ENCODE results near the gene UCP3.

UCP3 gene

DNA sequence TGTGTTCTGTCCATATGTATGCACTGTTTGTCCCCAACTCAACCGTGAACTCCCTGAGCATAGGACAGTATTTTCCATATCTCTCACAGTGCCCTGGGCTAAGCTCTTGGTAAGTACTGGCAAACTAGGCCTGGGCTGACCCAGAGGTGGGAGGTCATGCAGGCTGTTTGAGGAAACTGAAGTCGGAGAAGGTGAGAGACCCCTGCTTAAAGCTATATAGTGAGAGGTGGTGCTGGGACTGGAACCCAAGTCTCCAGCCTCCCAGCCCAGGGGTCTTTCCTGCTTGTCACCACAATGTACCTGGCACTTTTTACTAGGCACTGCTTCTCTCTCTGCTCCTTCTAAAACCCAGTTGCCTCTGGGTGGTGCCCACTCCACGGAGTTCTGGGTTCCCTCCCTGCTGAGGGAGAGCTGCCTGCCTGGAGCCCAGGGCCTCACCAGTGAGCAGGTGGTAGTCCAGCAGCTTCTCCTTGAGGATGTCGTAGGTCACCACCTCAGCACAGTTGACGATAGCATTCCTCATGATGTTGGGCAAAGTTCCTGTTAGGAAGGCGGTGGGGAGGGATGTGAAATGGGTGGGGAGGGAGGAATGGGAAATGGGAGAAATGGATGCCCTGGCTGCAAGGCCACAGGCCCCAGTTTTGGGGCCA, 4.7 kb downstream of the UCP3 start:
- TF ChIP-seq, protein P1, sequence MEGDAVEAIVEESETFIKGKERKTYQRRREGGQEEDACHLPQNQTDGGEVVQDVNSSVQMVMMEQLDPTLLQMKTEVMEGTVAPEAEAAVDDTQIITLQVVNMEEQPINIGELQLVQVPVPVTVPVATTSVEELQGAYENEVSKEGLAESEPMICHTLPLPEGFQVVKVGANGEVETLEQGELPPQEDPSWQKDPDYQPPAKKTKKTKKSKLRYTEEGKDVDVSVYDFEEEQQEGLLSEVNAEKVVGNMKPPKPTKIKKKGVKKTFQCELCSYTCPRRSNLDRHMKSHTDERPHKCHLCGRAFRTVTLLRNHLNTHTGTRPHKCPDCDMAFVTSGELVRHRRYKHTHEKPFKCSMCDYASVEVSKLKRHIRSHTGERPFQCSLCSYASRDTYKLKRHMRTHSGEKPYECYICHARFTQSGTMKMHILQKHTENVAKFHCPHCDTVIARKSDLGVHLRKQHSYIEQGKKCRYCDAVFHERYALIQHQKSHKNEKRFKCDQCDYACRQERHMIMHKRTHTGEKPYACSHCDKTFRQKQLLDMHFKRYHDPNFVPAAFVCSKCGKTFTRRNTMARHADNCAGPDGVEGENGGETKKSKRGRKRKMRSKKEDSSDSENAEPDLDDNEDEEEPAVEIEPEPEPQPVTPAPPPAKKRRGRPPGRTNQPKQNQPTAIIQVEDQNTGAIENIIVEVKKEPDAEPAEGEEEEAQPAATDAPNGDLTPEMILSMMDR (IDR thresholded peaks at IDR 0.05; ENCODE audit: control extremely low read depth, extremely low read depth, low read depth, missing control alignments): no peak
- DNase-seq (ENCODE audit: extremely low spot score): no peak
- POLR2A ChIA-PET: interaction anchor here (1.2 kb wide), 1 partner anchor 24 kb away, joined by 3 read pairs; no protein-coding TSS in a partner anchor
- CTCF ChIA-PET: interaction anchor here (0.9 to 3.1 kb wide), 3 partner anchors 9 to 24 kb away, joined by 3 to 8 read pairs (median 4); no protein-coding TSS in a partner anchor

DNA sequence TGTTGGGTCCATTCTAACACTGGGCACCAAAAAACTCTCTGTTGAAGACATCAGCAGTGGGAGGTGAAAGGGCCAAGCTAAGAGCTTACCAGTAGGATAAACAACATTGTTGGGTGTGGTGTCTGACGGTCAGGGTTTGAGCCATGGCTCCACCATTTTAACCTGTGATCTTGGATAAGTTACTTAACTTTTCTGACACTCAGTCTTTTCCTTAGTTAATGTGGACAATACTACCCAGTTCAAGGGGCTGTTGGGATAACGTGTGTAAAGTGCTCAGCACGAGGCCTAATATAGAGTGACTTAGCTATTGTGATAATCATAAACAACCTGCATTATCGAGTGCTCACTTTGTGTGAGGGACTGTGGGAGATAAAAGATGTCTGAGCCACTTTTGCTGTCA, 6.1 kb downstream of the UCP3 start:
- ChIA-PET POLR2A (no interaction called here), CTCF (interaction anchor here (1.3 to 3.1 kb wide), 2 partner anchors 13 to 22 kb away, joined by 4 to 8 read pairs; no protein-coding TSS in a partner anchor)

DNA sequence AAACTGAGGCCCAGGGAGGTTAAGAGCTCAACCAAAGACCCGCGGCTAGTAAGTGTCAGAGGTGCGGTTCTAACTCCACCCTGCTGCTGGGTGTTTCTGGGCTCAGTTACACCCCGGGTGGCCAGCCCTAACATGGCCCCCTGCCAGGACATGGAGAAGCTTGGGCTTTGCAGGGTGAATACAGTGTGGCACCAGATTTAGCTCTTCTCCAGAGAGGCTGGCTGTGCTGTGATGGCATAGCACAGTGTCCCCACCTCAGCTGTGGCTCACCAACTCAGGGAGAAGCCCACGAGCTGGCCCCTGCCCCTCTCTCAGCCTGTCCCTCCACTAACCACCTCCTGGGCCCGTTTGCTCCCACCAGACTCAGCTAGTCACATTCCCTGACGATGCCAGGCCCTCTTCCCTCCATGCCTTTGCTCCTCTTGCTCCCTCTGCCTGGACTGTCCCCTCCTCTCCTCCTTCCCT, 7.0 kb downstream of the UCP3 start:
- TF ChIP-seq, protein P1 (IDR thresholded peaks at IDR 0.05; ENCODE audit: control extremely low read depth, extremely low read depth, low read depth, missing control alignments): no peak
- CTCF ChIA-PET: interaction anchor here (0.6 to 1.3 kb wide), 4 partner anchors 9 to 37 kb away, joined by 3 to 7 read pairs (median 4); no protein-coding TSS in a partner anchor
- POLR2A ChIA-PET: interaction anchor here (0.5 to 0.8 kb wide), 2 partner anchors 10 to 52 kb away, joined by 4 read pairs; no protein-coding TSS in a partner anchor
- DNase-seq (ENCODE audit: extremely low spot score): no peak

More for the DNA sequence above, 6.1 kb downstream of the UCP3 start:
- TF ChIP-seq, protein P1 (IDR thresholded peaks at IDR 0.05; ENCODE audit: control extremely low read depth, extremely low read depth, low read depth, missing control alignments): no peak
- DNase-seq (ENCODE audit: extremely low spot score): no peak

DNA sequence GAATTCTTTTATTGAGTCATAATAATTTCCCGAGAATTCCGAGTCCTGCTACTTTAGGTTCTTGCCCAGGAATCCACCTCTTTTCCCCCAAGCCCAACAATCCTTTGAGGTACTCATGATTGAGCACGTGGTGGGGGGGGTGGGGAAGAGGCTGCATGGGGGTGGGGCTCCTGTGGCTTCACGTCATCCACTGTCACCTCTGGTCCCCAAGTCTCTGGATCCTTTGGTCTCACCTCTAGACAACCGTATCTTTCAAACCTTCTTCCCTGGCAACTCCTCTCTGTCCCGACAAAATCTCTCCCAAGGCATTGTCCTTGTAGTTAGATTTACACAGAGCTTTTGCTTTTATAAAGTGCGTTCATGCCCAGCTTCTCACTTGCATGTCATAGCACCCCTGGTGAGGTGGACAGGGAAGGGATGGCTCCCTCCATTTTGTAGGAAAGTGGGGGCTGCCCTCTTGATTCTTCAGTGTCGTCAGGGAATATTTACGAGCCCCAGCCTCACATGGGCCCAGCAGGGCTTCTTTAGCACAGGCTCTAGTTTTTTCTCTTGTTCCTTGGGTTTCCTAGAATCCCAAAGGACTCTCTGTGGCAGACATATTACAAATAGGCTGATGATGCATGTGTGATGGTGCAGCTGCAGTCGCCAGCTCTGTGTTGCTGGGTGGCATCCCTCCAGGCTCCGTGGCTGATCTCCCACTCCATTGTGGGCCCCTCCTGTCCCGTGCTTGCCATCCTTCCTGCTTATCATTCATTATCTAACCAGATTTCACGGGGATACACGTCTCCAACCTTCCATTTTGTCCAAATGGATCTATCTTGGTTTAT, 8.4 kb downstream of the UCP3 start:
- no peak for DNase-seq (ENCODE audit: extremely low spot score)
- POLR2A ChIA-PET: no interaction called here
- CTCF ChIA-PET: interaction anchor here (1.0 to 1.7 kb wide), 3 partner anchors 14 to 20 kb away, joined by 3 to 7 read pairs (median 3); no protein-coding TSS in a partner anchor
- TF ChIP-seq, protein P1 (IDR thresholded peaks at IDR 0.05; ENCODE audit: control extremely low read depth, extremely low read depth, low read depth, missing control alignments): no peak

DNA sequence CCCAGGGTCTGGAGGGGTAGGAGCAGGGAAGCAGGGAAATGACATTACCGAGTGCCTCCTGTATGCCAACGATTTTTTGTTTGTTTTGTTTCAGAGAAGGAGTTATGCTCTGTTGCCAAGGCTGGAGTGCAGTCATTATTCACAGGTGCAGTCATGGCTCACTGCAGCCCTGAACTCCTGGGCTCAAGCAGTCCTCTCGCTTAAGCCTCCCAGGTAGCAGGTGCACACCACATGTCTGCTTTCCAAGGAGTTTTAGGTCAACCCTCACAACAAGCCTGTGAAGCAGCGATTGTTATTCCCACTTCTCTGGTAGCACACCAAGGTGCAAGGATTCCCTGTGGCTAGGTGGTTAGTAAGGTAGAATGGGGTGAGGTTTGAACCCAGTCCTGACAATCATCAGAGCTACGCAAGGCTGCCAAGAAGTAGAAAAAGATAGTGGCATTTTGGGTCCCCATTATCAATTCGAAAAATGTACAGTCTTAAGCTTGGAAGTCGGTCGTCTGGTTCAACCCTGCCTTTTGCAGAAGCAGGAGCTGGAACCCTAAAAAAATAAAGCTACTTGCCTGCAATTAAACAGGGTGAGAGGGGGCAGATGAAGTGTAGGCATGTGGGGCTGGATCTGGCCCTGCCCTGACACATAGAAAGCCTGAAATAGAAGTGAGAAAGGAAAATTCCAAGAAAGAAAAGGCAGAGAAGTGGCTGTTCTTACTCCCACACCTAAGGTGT, 9.1 kb downstream of the UCP3 start:
- POLR2A ChIA-PET: no interaction called here
- no peak for DNase-seq (ENCODE audit: extremely low spot score)
- CTCF ChIA-PET: interaction anchor here (1.2 to 1.7 kb wide), 2 partner anchors 15 to 19 kb away, joined by 3 to 7 read pairs; no protein-coding TSS in a partner anchor
- TF ChIP-seq, protein P1 (IDR thresholded peaks at IDR 0.05; ENCODE audit: control extremely low read depth, extremely low read depth, low read depth, missing control alignments): no peak
